Skin of body (tissue), 2 donors: Measurements from ENCODE around the gene AOX1. TPM values are rescaled to one million over a fixed set of nuclear protein-coding genes. Genes with fewer than 3 reads are reported as not detected.
"Not testable (repeated sequence)": the region's sequence is repeated elsewhere in the genome, so short reads cannot be mapped to it uniquely, and the experiment has no call there.

Source experiments
- DNase-seq: peaks from one replicate; lab custom pipeline; 2025; lab: John Stamatoyannopoulos, UW
- total RNA-seq: library from RNA; depleted of rRNA; stranded (reverse); fragments of >200 nt; gene quantifications from one replicate; pipeline ENCODE4 v1.2.3, GENCODE V29; 2014

AOX1 gene
- total RNA-seq, 1 donor from 2014 or later = 2.6 TPM

DNA sequence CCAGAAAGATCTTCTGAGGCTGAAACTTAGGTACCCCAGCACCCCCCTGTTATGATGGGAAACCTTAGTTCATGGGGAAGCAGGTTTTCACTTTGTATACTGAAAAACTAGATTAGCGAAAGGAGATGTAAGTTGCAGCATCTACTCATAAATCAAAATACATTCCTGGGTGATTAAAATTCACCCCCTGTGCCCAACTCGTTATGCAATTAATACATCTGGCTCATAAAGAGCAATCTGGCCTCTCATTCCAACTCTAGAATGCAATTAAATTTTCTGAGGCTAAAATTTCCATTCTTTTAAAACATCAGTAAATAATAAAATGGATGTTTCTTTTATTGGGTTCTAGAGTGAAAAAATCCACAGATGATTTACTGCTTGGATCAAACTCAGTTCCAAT lies 115.0 kb downstream of the AOX1 start:
- DNase-seq = no peak

DNA sequence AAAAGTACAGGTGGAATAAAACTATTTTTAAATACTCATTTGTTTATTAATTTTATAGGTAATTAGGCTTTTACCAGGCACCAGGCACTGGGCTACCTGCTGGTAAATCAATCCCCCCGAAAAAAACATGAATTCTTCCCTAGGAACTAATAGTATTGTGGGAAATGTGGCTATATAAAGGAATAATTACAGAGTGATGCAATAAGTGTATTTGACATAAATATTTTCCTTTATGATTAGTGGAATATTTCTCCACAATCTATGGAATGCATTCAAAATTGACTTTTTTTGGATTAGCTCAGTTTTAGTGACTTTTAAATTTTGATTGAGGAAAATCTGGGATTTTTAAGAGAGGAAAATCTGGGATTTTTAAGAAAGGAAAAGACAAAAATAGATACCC lies 116.2 kb downstream of the AOX1 start:
- no peak for DNase-seq

DNA sequence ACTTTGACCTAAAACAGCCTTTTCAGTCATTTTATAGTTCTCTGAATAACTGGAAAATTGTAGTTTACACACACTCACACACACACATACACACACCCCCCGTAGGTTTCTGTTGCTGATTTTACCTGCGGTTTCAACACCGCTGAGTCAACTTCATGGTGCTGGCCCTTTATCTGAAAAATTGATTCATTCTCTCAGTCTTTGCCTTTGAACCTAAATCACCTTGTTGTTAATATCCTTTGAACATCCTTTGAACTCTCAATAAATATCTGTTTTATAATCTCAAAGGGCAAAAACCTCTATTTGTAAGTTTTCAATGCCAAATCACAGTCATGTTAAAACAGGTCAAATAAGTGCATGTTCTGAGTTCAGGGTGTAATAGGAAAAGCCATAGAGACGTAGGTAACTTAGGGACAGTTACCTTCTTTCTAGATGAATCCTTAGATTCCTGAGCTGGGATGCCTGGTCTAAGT lies 116.9 kb downstream of the AOX1 start:
- DNase-seq = no peak

DNA sequence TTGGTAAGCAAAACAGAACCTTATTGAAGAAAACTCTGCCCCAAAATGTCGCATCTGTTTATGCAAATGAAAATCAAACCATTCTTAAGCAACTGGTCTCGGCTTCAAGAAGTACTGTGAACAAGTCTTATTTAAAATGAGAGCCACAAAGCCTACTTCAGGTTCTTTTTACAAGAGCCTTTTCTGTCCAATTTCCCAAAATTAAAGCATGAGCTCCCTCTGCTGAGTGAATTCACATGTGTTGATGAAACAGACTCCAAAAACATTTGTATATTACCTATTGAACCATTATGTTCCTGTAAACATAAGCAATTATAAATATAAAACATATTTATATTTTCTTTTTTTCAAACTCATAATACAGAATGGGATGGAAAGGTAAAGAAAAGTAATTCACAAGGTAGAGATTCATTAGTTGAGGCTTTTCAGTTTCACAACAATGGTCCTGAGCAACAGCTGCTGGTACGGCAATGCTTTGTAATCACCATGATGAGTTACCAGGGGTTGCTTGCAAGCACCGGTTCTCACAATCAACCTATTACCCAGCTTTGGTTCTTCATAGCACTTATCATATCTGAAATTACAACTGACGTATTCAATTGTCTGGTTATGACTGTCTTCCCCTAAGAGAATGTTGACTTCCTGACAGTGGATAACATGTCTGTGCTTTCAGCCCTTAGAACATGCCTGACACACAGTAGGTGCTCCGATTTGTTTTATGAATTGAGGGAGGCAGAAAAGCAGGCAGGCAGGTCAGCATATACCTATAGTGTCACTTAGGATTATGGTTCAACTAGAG lies 117.5 kb downstream of the AOX1 start:
- DNase-seq = peak; percentile 61

DNA sequence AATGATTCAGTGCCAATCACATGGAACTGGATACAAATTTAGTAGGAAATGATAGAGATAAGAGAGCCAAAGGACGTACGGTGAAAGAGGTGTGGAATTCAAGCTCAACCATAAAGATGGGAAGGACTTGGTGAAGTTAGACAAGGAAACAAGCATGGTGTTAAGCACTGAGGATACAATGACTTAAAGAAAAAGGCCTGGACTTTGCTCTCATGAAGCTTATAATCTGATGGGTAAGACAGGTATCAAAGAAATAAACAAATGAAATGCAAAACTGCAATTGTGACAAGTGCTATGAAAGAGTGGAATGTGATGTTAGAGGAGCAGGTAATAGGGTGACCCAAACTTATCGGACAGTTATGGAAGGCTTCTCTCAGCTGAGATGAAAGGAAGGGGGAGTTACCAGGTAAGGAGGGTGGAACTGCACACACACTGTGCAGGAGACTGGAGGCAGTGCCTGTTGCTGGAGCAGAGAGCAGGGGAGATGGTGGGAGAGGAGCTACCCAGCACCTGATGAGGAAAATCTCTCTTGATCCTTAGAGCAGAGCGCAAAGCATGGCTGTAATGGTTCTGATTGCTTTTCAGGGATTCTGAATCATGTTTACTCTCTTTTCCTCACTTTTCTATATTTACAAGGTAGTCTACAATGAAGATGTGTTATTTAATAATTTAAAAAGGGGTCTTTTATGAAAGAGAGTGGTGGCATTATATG lies 118.3 kb downstream of the AOX1 start:
- DNase-seq = no peak

DNA sequence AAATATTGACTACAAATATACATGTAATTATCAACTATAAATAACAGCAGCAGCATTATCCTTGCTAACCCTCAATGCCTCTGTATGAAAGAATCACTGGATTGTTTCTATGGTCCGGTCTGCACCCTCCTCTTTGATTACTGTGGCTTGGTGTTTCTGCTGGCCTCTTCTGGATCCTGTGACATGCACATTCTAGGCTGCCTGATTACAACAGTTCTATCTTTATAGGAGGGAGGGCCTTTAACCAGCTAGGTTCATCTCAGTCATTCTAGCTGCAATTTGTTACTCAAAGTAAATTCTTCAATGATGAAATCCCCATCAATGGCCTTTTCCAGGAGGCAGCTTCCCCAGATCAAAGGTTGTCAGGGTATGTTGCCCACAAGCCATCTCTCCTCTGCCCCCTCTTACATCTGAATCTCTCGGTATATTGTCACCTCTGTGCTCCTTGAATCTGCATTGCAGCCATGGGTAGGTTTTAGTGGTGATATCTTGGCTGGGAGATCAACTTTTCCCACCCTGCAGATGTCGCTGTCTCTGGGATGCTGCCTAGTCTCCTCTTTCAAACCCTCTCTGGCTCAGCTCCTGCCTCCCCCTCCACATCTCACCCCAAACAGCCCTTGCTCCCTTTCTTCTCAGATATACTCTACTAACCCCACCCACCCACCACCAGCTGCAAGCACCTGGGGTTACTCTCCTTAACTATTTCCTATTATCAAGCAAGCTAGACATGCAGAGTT lies 119.7 kb downstream of the AOX1 start:
- DNase-seq = no peak

DNA sequence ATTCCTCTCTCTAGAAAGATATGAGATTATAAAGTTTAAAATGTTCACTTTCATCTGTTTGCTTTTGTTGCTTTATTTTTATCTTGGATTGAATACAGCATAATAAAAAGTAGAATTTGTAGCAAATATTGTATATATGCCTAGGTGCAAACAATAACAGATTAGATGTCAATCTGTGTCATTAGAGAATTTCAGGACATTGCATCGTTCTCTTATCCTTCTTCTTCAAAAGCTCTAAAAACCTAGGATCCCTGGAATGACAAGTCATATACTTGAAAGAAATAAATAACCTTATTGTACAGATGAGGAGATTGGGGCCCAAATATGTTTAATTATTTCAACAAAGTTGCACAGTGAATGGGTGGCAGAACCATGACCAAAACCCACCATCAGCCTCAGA lies 123.1 kb downstream of the AOX1 start:
- DNase-seq = no peak

DNA sequence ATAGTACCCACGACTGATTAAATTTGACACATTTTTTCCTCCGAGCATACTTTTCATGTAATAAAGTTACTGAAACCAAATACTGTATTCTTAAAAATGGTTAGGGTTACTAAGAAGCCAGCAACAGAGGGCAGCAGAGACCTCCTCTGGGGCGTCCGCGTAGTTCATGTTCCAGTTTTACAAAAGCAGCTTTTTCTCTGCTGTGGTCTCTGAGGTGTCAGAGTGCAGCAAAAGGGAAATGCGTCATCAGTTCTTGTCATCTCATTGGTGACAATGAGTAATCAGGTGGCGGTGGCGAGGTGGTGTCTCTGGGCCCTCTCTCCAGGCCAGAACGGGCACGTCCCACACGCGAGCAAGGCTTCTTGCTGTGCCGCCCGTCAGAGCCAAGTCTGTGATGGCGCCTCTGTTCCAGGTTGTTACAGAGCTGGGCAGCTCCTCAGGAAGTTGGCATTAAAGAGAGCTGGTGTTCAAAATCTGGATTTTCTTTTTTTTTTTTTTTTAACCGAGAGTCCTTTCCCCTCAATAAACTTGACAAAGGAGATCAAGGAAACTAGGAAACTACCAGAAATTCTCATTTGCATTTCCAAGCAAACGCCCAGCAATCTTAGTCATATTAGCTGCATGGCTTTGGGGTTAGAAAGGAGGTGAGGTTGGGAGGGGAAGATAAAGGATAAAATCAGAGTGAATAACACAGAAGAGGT lies 127.3 kb downstream of the AOX1 start:
- peak; percentile 87 for DNase-seq

DNA sequence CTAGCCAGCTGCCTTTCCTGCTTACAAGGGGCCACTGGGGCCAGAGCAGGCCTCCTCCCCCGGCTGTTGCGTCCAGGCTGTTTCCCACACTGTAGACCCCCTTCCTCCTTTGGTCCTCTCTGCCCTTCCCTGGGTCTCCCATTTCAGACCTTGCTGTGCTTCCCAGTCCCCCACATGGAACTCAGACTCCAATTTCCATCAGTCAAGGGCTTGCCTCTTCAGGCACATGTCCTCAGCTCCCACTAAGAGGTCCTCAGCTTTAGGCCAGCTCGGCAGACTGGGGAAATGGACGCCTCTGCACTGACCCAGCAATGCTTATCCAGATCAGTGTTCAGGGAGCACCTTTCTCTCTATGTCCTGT lies 127.9 kb downstream of the AOX1 start:
- no peak for DNase-seq

DNA sequence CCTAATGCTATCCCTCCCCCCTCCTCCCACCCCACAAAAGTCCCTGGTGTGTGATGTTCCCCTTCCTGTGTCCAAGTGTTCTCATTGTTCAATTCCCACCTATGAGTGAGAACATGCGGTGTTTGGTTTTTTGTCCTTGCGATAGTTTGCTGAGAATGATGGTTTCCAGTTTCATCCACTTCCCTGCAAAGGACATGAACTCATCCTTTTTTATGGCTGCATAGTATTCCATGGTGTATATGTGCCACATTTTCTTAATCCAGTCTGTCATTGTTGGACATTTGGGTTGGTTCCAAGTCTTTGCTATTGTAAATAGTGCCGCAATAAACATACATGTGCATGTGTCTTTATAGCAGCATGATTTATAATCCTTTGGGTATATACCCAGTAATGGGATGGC lies 129.2 kb downstream of the AOX1 start:
- DNase-seq = not testable (repeated sequence)

DNA sequence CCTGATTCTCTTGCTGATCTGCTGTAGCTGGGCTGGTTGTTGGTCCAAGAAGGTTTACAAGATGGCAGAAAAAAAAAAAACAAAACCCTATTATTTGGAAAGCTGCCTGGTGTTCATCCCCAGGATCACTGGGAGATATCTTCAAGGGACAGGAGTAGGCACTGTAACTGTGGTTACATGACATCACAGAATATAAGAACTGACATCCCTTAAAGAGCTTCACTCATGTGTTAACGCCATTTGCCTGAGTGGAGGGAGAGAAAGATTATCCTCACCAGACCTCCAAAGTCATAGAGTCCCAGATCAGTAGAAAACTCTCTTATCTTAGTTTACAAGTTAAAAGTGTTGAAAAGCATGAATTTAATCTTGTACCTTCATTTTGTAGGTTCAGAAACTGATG lies 130.6 kb downstream of the AOX1 start:
- no peak for DNase-seq

Other genes starting within 250 kb of the AOX1 start
- 14.0 TPM for gene KCTD18, start 75.9 kb upstream of the AOX1 start, total RNA-seq
- gene SGO2, start 59.8 kb upstream of the AOX1 start, total RNA-seq = 7.7 TPM
- gene BZW1, start 225.9 kb downstream of the AOX1 start, total RNA-seq = 225 TPM